GM18867 (cell line): Measurements from ENCODE around the gene KRTAP10-8.
"Not testable (repeated sequence)": the region's sequence is repeated elsewhere in the genome, so short reads cannot be mapped to it uniquely, and the experiment has no call there.

ENCODE experiments used
- ATAC-seq: cut with Tn5 transposase; IDR thresholded peaks from one replicate; pipeline ENCODE4 v1.9.1; 2021; ENCODE audit warnings: mild to moderate bottlenecking, moderate library complexity; ENCODE audit not compliant: unreplicated experiment

The KRTAP10-8 gene

GRCh38 chr21:44579056-44579832 lies 32.6 kb upstream of the KRTAP10-8 start:
- no peak for ATAC-seq

- ATAC-seq, result no peak
These were observed 32.1 kb upstream of the KRTAP10-8 start for GRCh38 chr21:44579833-44580144.

- ATAC-seq, result not testable (repeated sequence)
These were observed 31.6 kb upstream of the KRTAP10-8 start, which contains the start of gene KRTAP10-5 for GRCh38 chr21:44580231-44580821. Gene KRTAP10-5, minus strand, starts transcription at chr21:44580604. Its CDS starts 26 bp downstream, at chr21:44580578.

GRCh38 chr21:44581158-44581557 lies 30.7 kb upstream of the KRTAP10-8 start:
- no peak for ATAC-seq

GRCh38 chr21:44582055-44582454 lies 29.8 kb upstream of the KRTAP10-8 start:
- ATAC-seq, result no peak

- no peak for ATAC-seq
These were observed 28.6 kb upstream of the KRTAP10-8 start for GRCh38 chr21:44583089-44583799.

GRCh38 chr21:44583800-44584147 lies 28.1 kb upstream of the KRTAP10-8 start:
- no peak for ATAC-seq

GRCh38 chr21:44585892-44586291 lies 26.0 kb upstream of the KRTAP10-8 start:
- ATAC-seq, result no peak

GRCh38 chr21:44589094-44589493 lies 22.8 kb upstream of the KRTAP10-8 start:
- no peak for ATAC-seq

GRCh38 chr21:44589586-44590305 lies 22.1 kb upstream of the KRTAP10-8 start:
- no peak for ATAC-seq

GRCh38 chr21:44590311-44590721 lies 21.6 kb upstream of the KRTAP10-8 start:
- ATAC-seq, result no peak

GRCh38 chr21:44590897-44591800 lies 20.7 kb upstream of the KRTAP10-8 start:
- not testable (repeated sequence) for ATAC-seq

- not testable (repeated sequence) for ATAC-seq
These were observed 20.1 kb upstream of the KRTAP10-8 start for GRCh38 chr21:44591801-44592130.

- no peak for ATAC-seq
These were observed 19.2 kb upstream of the KRTAP10-8 start, which contains the start of gene KRTAP10-6 for GRCh38 chr21:44592446-44593311. Gene KRTAP10-6, minus strand, starts transcription at chr21:44592505. Its CDS starts 21 bp downstream, at chr21:44592484.

- no peak for ATAC-seq
These were observed 18.1 kb upstream of the KRTAP10-8 start for GRCh38 chr21:44593598-44594405.

- no peak for ATAC-seq
These were observed 17.4 kb upstream of the KRTAP10-8 start for GRCh38 chr21:44594406-44594916.

GRCh38 chr21:44595524-44595923 lies 16.4 kb upstream of the KRTAP10-8 start:
- no peak for ATAC-seq

- ATAC-seq, result no peak
These were observed 15.7 kb upstream of the KRTAP10-8 start for GRCh38 chr21:44596068-44596725.
